Brain microvascular endothelial cell (primary cell): ENCODE measurements around the gene RBM39.
"Not testable (repeated sequence)": the region's sequence is repeated elsewhere in the genome, so short reads cannot be mapped to it uniquely, and the experiment has no call there.

Source experiments
- DNase-seq: peaks from one replicate; pipeline ENCODE4 v3.0.0-alpha.2; 2020
- H3K27ac ChIP-seq: fragments of 250-450 bp; sonication (Bioruptor Pico); 2 replicates; pipeline ENCODE4 v1.5.1; 2020; ENCODE audit warnings: mild to moderate bottlenecking, moderate library complexity
- H3K27me3 ChIP-seq: fragments of 250-450 bp; sonication (Bioruptor Pico); replicated peaks from 2 replicates; pipeline ENCODE4 v1.5.1; 2020; ENCODE audit warnings: mild to moderate bottlenecking
- H3K36me3 ChIP-seq: fragments of 250-450 bp; sonication (Bioruptor Pico); replicated peaks from 2 replicates; pipeline ENCODE4 v1.5.1; 2020; ENCODE audit warnings: mild to moderate bottlenecking
- H3K4me3 ChIP-seq: 2 replicates; pipeline ENCODE4 v1.5.1; 2011; ENCODE audit warnings: low read depth, mild to moderate bottlenecking, control low read depth, low read length, moderate library complexity
- CTCF ChIP-seq: IDR thresholded peaks from 2 replicates; pipeline ENCODE4 v1.5.1; 2011; ENCODE audit warnings: low read depth, mild to moderate bottlenecking, moderate library complexity, low read length, control low read depth, inconsistent platforms; ENCODE audit errors: missing control alignments
- in situ Hi-C: cut with HindIII; loops from 2 replicates; pipeline ENCODE4 v1.10.0; 2017; ENCODE audit warnings: low sequenced_read_pairs, low pct_ligation_motif_present

The RBM39 gene

GRCh38 chr20:35741892-35742740 lies at the start of gene RBM39:
TSS of gene RBM39 (minus strand) at chr20:35742260. CDS start at chr20:35740874, 1,386 bp downstream.
- peaks cover 40% of the 10 kb centered on the region for H3K36me3 ChIP-seq
- H3K4me3 ChIP-seq = peak within 1 kb of the TSS; percentile 96
- H3K27me3 ChIP-seq = no peaks in the 10 kb centered on the region
- peak; percentile 63 for TF ChIP-seq CTCF
- peak within 1 kb of the TSS; percentile 100 for H3K27ac ChIP-seq
- peak; percentile 100 for DNase-seq
- in situ Hi-C loops = loop anchor here (25.0 kb wide), 1 partner anchor 145 kb away; no protein-coding TSS in a partner anchor

GRCh38 chr20:35791821-35792220 lies 49.8 kb upstream of the RBM39 start:
- Histone ChIP-seq H3K4me3 (no peak overlapping the region), H3K36me3 (no peaks in the 10 kb centered on the region), H3K27me3 (no peaks in the 10 kb centered on the region), H3K27ac (no peak overlapping the region)
- no peak for TF ChIP-seq CTCF
- DNase-seq = no peak
- in situ Hi-C loops = no loop called here

GRCh38 chr20:35791097-35791496 lies 49.0 kb upstream of the RBM39 start:
- no peak for TF ChIP-seq CTCF
- Histone ChIP-seq H3K4me3 (no peak overlapping the region), H3K27ac (no peak overlapping the region), H3K36me3 (no peaks in the 10 kb centered on the region), H3K27me3 (no peaks in the 10 kb centered on the region)
- in situ Hi-C loops = no loop called here
- no peak for DNase-seq

- in situ Hi-C loops = no loop called here
- H3K36me3 ChIP-seq = no peaks in the 10 kb centered on the region
- no peak overlapping the region for H3K27ac ChIP-seq
These were observed 46.7 kb upstream of the RBM39 start for GRCh38 chr20:35788796-35789195.

GRCh38 chr20:35785541-35785940 lies 43.5 kb upstream of the RBM39 start:
- DNase-seq, H3K36me3 ChIP-seq, H3K27ac ChIP-seq, in situ Hi-C loops, H3K27me3 ChIP-seq, H3K4me3 ChIP-seq: not testable (repeated sequence)

More at GRCh38 chr20:35788796-35789195, 46.7 kb upstream of the RBM39 start:
- no peaks in the 10 kb centered on the region for H3K27me3 ChIP-seq
- no peak overlapping the region for H3K4me3 ChIP-seq
- TF ChIP-seq CTCF = no peak
- DNase-seq = no peak

- H3K36me3 ChIP-seq, in situ Hi-C loops, H3K4me3 ChIP-seq, H3K27me3 ChIP-seq, DNase-seq, H3K27ac ChIP-seq: not testable (repeated sequence)
These were observed 41.8 kb upstream of the RBM39 start for GRCh38 chr20:35783811-35784210.
